Measurements from ENCODE around the gene INSR.
"Not testable (repeated sequence)": the region's sequence is repeated elsewhere in the genome, so short reads cannot be mapped to it uniquely, and the experiment has no call there.

The INSR gene

GRCh38 chr19:7293762-7294557 lies at the start of gene INSR:
TSS of gene INSR (minus strand) at chr19:7294414. CDS start at chr19:7293891, 523 bp downstream.
- DNase-seq, result peak; percentile 33

- DNase-seq, result no peak
These were observed 47.9 kb upstream of the INSR start for GRCh38 chr19:7342143-7342542.

GRCh38 chr19:7340959-7341837 lies 47.0 kb upstream of the INSR start:
- peak; percentile 88 for DNase-seq

GRCh38 chr19:7337380-7338194 lies 43.4 kb upstream of the INSR start:
- no peak for DNase-seq

GRCh38 chr19:7336321-7336973 lies 42.2 kb upstream of the INSR start:
- DNase-seq, result no peak

- no peak for DNase-seq
These were observed 39.2 kb upstream of the INSR start for GRCh38 chr19:7333198-7334118.

GRCh38 chr19:7331446-7331845 lies 37.2 kb upstream of the INSR start:
- DNase-seq, result no peak

- no peak for DNase-seq
These were observed 34.4 kb upstream of the INSR start for GRCh38 chr19:7328647-7329046.

- no peak for DNase-seq
These were observed 33.6 kb upstream of the INSR start for GRCh38 chr19:7327802-7328201.

- DNase-seq, result peak; percentile 50
These were observed 32.1 kb upstream of the INSR start for GRCh38 chr19:7326105-7326877.

- no peak for DNase-seq
These were observed 24.0 kb upstream of the INSR start for GRCh38 chr19:7318176-7318575.

GRCh38 chr19:7312816-7313215 lies 18.6 kb upstream of the INSR start:
- DNase-seq, result no peak

GRCh38 chr19:7311911-7312310 lies 17.7 kb upstream of the INSR start:
- no peak for DNase-seq

GRCh38 chr19:7308327-7308726 lies 14.1 kb upstream of the INSR start:
- not testable (repeated sequence) for DNase-seq

GRCh38 chr19:7307590-7308218 lies 13.5 kb upstream of the INSR start:
- no peak for DNase-seq

- no peak for DNase-seq
These were observed 10.0 kb upstream of the INSR start for GRCh38 chr19:7304200-7304599.

GRCh38 chr19:7303470-7303869 lies 9.3 kb upstream of the INSR start:
- no peak for DNase-seq

GRCh38 chr19:7301525-7301924 lies 7.3 kb upstream of the INSR start:
- DNase-seq, result no peak

GRCh38 chr19:7297742-7298141 lies 3.5 kb upstream of the INSR start:
- DNase-seq, result no peak

GRCh38 chr19:7295912-7296536 lies 1.8 kb upstream of the INSR start:
- no peak for DNase-seq
